Lower leg skin (tissue), 4 donors: ENCODE measurements around the gene UNC5C. TPM values are rescaled to one million over a fixed set of nuclear protein-coding genes. Genes with fewer than 3 reads are reported as not detected.

Experiments
- DNase-seq, 2 donors: peaks; one replicate each; pipeline ENCODE4 v3.0.0-alpha.2; 2019; ENCODE audit warnings: low spot score in 2 of 2
- H3K4me3 ChIP-seq: fragments of 200-600 bp; sonication (generic); 2 replicates; pipeline ENCODE4 v1.5.1; 2017; ENCODE audit warnings: mild to moderate bottlenecking, low read depth; ENCODE audit not compliant: poor library complexity, severe bottlenecking
- POLR2A ChIP-seq, 2 donors: fragments of 450-650 bp; IDR thresholded peaks; one replicate each; pipeline ENCODE4 v1.6.1; 2016 to 2017; ENCODE audit warnings: antibody characterized with exemption in 2 of 2, mild to moderate bottlenecking in 1 of 2, moderate library complexity in 1 of 2
- WGBS, 2 donors: methylation state at CpG; one replicate each; pipeline ENCODE4 v1.1.5; 2018; 5-methylcytosine and 5-hydroxymethylcytosine counted together
- intact Hi-C: fragments of 100-400 bp; cut with DNase I; formaldehyde crosslinking; loops from one replicate; pipeline ENCODE4 v1.15.0; 2023; ENCODE audit warnings: low total_unique reads
- total RNA-seq, 4 donors: library from RNA; depleted of rRNA; stranded (reverse); fragments of >200 nt; gene quantifications; one replicate each; pipeline ENCODE4 v1.1.0, GENCODE V29; 2016
- TF ChIP-seq, protein P1 (sequence below), 3 donors: fragments of 450-650 bp; IDR thresholded peaks; one replicate each; pipeline ENCODE4 v1.5.1; 2016; ENCODE audit warnings: antibody characterized with exemption in 3 of 3, mild to moderate bottlenecking in 3 of 3, moderate library complexity in 2 of 3

Gene UNC5C
- total RNA-seq, 4 donors from 2014 or later, result 0.34 to 1.8 (median 1.2) TPM

DNA sequence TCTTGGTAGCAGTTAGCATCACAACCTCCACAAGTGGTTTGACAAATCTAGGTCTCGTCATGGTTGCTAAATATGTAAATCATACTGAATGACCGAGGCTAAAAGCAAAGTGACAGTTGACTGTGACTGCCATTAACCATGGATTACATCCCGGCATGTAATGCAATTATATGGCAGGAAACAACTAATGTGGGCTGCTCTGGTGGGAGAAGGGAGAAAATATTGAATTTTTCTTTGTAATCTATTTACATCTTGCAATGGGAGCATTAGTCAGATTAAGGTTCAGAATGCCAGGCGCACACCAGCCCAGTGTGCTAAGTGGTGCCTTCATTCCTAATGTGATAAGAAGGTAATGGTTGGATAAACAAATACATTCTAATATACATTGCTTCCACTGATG, 35.8 kb downstream of the UNC5C start:
- H3K4me3 ChIP-seq, result no peak overlapping the region
- intact Hi-C loops, result no loop called here
- TF ChIP-seq, protein P1, sequence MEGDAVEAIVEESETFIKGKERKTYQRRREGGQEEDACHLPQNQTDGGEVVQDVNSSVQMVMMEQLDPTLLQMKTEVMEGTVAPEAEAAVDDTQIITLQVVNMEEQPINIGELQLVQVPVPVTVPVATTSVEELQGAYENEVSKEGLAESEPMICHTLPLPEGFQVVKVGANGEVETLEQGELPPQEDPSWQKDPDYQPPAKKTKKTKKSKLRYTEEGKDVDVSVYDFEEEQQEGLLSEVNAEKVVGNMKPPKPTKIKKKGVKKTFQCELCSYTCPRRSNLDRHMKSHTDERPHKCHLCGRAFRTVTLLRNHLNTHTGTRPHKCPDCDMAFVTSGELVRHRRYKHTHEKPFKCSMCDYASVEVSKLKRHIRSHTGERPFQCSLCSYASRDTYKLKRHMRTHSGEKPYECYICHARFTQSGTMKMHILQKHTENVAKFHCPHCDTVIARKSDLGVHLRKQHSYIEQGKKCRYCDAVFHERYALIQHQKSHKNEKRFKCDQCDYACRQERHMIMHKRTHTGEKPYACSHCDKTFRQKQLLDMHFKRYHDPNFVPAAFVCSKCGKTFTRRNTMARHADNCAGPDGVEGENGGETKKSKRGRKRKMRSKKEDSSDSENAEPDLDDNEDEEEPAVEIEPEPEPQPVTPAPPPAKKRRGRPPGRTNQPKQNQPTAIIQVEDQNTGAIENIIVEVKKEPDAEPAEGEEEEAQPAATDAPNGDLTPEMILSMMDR (IDR thresholded peaks at IDR 0.05), result no peak
- TF ChIP-seq POLR2A (IDR thresholded peaks at IDR 0.05), result no peak
- 91 to 92% methylated on average over 4 of the region's 4 CpGs for WGBS, 2 donors
- DNase-seq, result no peak

DNA sequence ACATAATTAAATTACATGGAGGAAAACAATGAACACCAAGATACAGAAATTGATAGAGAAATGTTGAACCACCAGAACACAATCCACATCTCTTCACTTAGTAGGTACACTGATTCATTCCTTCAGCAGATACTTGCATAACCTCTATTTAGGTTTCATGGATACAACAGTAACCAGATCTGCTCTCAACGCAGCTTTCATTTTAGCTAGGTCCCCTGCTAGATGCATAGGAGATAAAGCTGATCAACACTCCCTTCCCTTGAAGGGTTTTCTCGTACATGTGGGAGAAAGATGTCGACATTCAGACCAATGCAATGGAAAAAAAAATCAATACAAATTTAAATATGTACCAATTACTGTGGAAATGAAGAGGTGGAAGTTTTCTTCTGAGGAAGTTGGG, 37.3 kb downstream of the UNC5C start:
- no peak for DNase-seq
- H3K4me3 ChIP-seq, result no peak overlapping the region
- TF ChIP-seq POLR2A (IDR thresholded peaks at IDR 0.05), result no peak
- TF ChIP-seq, protein P1 (IDR thresholded peaks at IDR 0.05), result no peak
- intact Hi-C loops, result no loop called here
- WGBS, 2 donors, result 70 to 76% methylated on average over 3 of the region's 3 CpGs

DNA sequence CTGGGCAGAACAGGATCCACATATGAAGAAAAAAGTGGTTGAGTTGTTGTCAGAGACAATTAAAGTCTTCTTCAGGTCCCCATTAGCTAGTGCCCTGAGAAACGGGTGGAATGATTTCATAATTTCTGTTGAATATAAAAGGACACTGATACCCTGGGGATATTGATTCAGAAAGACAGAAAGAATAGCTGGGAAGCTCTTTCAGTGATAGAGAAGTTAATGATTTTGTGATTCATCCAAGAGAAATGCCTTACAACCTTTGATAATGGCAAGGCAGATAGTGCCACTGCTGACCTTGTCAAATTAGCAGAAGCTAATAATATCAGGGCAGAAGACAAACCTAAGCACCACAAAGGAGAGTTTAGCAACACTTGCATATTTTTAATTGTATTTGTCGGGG, 37.9 kb downstream of the UNC5C start:
- no peak for DNase-seq
- no peak overlapping the region for H3K4me3 ChIP-seq
- 61 to 62% methylated on average over 2 of the region's 2 CpGs for WGBS, 2 donors
- intact Hi-C loops, result no loop called here
- TF ChIP-seq, protein P1 (IDR thresholded peaks at IDR 0.05), result no peak
- no peak for TF ChIP-seq POLR2A (IDR thresholded peaks at IDR 0.05)

DNA sequence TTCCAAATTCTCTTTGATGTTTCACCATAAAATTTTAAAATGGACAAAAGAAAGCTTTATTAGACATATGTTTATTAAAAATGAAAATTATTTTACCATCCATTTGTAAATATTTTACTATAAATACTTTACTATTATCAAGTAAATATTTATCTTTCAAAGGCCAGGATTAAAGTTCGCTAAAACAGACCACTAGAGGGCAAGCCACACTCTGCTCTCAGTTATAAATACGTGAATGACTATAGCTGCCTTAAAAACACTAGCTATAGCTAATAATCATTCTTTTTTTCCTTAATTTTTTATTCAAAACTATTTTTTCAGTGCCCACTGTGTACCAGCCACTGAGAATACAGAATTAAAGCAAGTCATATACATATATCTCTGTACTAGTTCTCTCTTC, 38.6 kb downstream of the UNC5C start:
- no peak for DNase-seq
- no peak overlapping the region for H3K4me3 ChIP-seq
- 7 to 8% methylated on average over 2 of the region's 2 CpGs for WGBS, 2 donors
- TF ChIP-seq, protein P1 (IDR thresholded peaks at IDR 0.05), result no peak
- no peak for TF ChIP-seq POLR2A (IDR thresholded peaks at IDR 0.05)
- intact Hi-C loops, result no loop called here

DNA sequence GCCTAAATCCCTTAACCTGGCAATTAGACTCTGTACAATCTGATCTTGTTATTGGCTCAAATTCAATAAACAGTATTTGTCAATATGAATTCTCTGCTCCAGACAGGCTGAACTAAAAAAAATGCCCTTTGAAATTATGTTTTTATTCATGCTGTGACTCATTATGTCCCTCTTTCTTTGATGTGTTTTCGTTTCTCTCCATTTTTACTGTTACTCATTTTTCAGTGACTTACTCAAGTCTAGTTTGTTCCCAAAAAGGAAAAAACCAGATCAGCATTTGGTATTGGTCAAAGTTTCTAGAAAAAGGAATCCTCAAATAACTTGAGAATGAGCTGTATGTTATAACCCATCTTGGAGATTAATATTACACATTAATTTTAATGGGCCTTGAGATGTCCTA, 40.4 kb downstream of the UNC5C start:
- intact Hi-C loops, result no loop called here
- no peak overlapping the region for H3K4me3 ChIP-seq
- DNase-seq, result no peak
- TF ChIP-seq, protein P1 (IDR thresholded peaks at IDR 0.05), result no peak
- TF ChIP-seq POLR2A (IDR thresholded peaks at IDR 0.05), result no peak
- 18 to 35% methylated on average over 1 of the region's 1 CpG for WGBS, 2 donors

DNA sequence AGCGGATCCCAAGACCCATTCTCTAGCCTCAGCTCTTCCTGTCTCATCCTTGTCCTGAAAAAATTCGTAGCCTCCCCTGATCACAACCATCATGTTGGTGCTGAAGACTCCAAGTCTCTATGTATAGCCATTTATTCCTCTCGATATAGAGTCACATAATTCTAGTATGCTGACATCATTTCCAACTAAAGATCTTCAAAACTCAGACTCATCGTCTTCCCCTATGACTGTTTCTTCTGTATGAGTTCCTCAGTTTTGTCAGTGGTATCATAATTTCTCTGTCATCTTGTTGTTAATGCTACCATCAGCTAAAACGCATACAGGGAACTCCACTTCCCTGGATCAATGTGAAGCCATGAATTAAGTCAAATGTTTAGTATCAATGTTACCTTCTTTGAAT, 41.2 kb downstream of the UNC5C start:
- TF ChIP-seq, protein P1 (IDR thresholded peaks at IDR 0.05), result no peak
- no peak for TF ChIP-seq POLR2A (IDR thresholded peaks at IDR 0.05)
- WGBS, 2 donors, result 85 to 86% methylated on average over 5 of the region's 5 CpGs
- no peak for DNase-seq
- intact Hi-C loops, result no loop called here
- no peak overlapping the region for H3K4me3 ChIP-seq
